Measurements from ENCODE around the gene BATF.

Gene BATF

DNA sequence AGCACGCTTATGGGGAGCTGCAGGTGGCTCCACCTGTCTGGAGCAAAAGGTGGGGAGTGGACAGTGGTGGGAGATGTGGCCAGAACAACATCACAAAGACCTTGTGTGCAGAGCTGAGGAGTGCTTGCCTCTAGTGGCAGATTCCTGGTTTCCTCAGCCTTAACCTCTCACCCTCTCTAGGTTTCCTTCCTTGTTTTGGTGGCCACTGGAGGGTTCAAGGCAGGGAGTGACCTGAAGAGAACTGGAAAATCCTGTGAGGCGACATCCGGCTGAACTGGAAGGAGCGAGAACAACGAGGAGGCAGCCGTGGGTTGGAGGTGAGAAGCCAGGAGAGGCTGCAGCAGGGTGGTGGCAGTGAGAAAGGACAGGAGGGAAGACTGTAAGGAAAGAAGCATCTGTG lies 49.8 kb downstream of the BATF start:
- DNase-seq (ENCODE audit: low spot score) = no peak
- TF ChIP-seq, protein P1, sequence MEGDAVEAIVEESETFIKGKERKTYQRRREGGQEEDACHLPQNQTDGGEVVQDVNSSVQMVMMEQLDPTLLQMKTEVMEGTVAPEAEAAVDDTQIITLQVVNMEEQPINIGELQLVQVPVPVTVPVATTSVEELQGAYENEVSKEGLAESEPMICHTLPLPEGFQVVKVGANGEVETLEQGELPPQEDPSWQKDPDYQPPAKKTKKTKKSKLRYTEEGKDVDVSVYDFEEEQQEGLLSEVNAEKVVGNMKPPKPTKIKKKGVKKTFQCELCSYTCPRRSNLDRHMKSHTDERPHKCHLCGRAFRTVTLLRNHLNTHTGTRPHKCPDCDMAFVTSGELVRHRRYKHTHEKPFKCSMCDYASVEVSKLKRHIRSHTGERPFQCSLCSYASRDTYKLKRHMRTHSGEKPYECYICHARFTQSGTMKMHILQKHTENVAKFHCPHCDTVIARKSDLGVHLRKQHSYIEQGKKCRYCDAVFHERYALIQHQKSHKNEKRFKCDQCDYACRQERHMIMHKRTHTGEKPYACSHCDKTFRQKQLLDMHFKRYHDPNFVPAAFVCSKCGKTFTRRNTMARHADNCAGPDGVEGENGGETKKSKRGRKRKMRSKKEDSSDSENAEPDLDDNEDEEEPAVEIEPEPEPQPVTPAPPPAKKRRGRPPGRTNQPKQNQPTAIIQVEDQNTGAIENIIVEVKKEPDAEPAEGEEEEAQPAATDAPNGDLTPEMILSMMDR (IDR thresholded peaks at IDR 0.05; ENCODE audit: extremely low read depth, missing control alignments) = no peak

DNA sequence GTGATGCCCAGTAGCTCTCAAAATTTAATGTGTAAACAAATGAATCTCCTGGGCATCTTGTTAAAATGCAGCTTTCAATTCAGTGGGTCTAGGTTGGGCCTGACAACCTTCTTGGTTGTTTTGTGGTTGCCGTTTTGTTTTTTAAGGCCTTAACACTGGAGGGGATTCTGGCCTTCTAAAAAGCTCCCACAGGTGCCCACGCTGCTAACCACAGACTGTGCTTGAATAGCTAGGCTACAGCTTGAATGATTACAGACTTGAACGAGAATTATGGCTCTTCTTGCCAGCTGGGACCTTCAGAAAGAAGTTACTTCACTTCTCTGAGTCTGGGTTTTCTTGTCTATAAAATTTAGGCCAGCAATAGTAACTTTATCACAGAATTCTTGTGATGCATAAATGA lies 54.8 kb downstream of the BATF start:
- TF ChIP-seq, protein P1 (IDR thresholded peaks at IDR 0.05; ENCODE audit: extremely low read depth, missing control alignments) = no peak
- no peak for DNase-seq (ENCODE audit: low spot score)

DNA sequence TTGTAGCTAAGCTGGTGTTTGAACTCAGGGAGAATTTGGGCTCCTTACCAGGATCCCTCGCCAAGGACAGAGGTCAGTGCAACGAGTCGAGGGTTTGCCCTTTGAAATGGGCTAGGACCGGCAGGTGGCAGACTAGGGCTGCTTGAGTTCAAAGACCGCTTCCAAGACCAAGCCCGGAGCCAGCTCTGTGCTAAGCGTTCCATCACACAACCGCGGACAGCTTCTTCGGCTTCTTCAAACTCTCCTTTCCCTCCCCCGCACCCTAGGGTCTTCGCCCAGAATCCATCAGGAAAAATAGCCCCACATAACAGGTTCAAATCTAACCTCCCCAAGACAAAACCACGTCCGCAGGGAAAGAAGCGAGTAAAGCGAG lies 55.4 kb downstream of the BATF start:
- peak; percentile 89 for DNase-seq (ENCODE audit: low spot score)
- TF ChIP-seq, protein P1 (IDR thresholded peaks at IDR 0.05; ENCODE audit: extremely low read depth, missing control alignments) = peak; percentile 83

DNA sequence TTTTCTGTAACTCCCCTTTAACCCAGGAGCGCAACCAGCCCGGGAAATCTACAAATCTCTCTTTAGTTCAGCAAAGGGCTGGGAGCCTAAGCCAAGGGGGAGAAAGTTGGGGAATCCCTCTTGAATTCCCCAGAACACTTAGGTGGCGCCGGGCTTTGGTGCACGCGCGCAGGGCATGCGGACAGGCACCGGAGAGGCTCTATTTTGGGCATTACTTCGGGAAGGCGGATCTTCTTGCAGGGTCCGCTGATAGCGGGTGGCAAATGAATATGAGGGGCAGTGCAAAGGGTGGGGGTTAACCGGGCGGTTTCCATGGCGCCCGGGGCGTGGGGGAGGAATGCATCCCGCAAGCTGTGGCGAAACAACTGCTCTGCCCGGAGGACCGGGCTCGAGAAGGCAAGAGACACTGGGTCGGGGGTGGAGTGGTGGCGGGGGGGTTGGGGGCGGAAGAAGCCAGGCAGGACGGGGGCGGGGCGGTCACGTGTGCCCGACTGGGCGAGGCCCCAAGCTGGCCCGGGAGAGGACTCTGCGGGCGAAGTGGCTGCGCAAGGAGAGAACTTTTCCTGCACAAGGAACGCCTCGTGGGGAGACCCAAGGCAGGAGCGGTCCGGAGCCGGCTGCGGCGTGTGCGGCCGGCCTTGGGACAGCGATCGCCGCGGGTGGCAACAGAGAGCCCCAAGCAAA lies 56.0 kb downstream of the BATF start, which contains the start of gene FLVCR2:
Gene FLVCR2 (plus strand): TSS at position 519 of the 684 bp plus-strand sequence. CDS start 353 bp downstream, outside the sequence.
- TF ChIP-seq, protein P1 (IDR thresholded peaks at IDR 0.05; ENCODE audit: extremely low read depth, missing control alignments) = no peak
- DNase-seq (ENCODE audit: low spot score) = peak; percentile 78

DNA sequence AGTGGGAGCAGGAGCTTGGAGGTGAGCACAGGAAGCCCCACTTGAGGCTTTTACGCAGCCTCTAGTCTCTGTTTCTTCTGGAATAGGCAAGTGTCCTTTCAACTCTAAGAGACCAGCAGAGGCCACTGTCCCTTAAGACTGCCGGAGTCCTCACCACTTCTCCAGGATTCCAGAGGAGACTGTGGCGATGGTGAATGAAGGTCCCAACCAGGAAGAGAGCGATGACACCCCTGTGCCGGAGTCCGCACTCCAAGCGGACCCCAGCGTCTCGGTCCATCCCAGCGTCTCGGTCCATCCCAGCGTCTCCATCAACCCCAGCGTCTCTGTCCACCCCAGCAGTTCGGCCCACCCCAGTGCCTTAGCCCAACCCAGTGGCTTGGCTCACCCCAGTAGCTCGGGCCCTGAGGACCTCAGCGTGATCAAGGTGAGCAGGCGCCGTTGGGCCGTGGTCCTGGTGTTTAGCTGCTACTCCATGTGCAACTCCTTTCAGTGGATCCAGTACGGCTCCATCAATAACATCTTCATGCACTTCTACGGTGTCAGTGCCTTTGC lies 56.6 kb downstream of the BATF start:
- TF ChIP-seq, protein P1 (IDR thresholded peaks at IDR 0.05; ENCODE audit: extremely low read depth, missing control alignments) = no peak
- DNase-seq (ENCODE audit: low spot score) = peak; percentile 39

DNA sequence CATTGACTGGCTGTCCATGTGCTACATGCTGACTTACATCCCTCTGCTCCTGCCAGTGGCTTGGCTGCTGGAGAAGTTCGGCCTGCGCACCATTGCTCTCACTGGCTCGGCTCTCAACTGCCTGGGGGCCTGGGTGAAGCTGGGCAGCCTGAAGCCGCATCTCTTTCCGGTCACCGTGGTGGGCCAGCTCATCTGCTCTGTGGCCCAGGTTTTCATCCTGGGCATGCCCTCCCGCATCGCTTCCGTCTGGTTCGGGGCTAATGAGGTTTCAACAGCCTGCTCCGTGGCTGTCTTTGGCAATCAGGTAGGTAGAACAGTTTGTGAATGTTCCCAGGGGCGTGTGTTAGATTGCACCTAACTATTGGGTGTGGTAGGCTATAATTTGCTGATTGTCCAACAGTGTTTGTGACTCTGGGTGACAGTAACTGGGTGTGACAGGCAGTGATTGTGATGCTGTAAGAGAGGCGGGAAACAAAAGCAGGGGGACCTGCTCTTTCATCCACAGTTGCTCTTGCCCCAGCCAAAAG lies 57.1 kb downstream of the BATF start:
- DNase-seq (ENCODE audit: low spot score) = no peak
- TF ChIP-seq, protein P1 (IDR thresholded peaks at IDR 0.05; ENCODE audit: extremely low read depth, missing control alignments) = no peak

DNA sequence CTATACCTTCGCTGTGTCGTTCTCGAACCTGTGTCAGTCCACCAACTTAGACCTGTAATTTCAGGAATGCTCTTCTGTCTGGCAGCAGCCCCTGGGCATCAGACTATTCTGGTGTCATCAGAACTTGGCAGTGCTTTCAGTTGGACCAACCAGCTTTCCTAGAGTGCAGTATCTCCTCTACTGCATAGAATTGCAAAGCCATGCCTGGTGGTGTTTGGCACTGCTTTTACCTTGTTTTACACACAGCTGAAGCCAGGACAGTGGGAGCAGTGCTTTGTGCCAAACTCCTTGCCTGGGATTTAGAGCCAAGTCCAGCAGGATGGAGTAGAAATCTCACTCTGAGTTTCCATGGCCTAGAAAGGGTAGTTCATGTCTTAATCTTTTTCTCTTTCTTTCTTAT lies 57.6 kb downstream of the BATF start:
- DNase-seq (ENCODE audit: low spot score) = no peak
- TF ChIP-seq, protein P1 (IDR thresholded peaks at IDR 0.05; ENCODE audit: extremely low read depth, missing control alignments) = no peak
